HFF-Myc (cell line): Measurements from ENCODE around the gene LRG1.
"Not testable (repeated sequence)": the region's sequence is repeated elsewhere in the genome, so short reads cannot be mapped to it uniquely, and the experiment has no call there.

Experiments used
- DNase-seq: peaks from one replicate; pipeline ENCODE4 v3.0.0-alpha.2; 2011; ENCODE audit warnings: low read depth; ENCODE audit errors: extremely low read depth
- H3K4me3 ChIP-seq: replicated peaks from 2 replicates; pipeline ENCODE4 v1.5.1; 2011; ENCODE audit warnings: low read depth, mild to moderate bottlenecking, control low read depth, low read length
- CTCF ChIP-seq: IDR thresholded peaks from 2 replicates; pipeline ENCODE4 v1.5.1; 2012; ENCODE audit warnings: mild to moderate bottlenecking, low read depth, low read length, control low read depth; ENCODE audit errors: missing control alignments

The LRG1 gene

GRCh38 chr19:4533835-4534424, 5.9 kb downstream of the LRG1 start:
- no peak for DNase-seq
- TF ChIP-seq CTCF = no peak
- no peak overlapping the region for H3K4me3 ChIP-seq

GRCh38 chr19:4533334-4533733, 6.5 kb downstream of the LRG1 start:
- DNase-seq = no peak
- TF ChIP-seq CTCF = no peak

GRCh38 chr19:4531562-4532165, 8.2 kb downstream of the LRG1 start:
- no peak for TF ChIP-seq CTCF
- DNase-seq = no peak
- no peak overlapping the region for H3K4me3 ChIP-seq

More at GRCh38 chr19:4533334-4533733, 6.5 kb downstream of the LRG1 start:
- no peak overlapping the region for H3K4me3 ChIP-seq

GRCh38 chr19:4529924-4530522, 9.8 kb downstream of the LRG1 start:
- no peak for TF ChIP-seq CTCF
- DNase-seq = no peak
- no peak overlapping the region for H3K4me3 ChIP-seq

- TF ChIP-seq CTCF = no peak
- DNase-seq = no peak
- H3K4me3 ChIP-seq = no peak overlapping the region
These were observed 11.0 kb downstream of the LRG1 start for GRCh38 chr19:4528843-4529242.

GRCh38 chr19:4527377-4527776, 12.5 kb downstream of the LRG1 start:
- not testable (repeated sequence) for DNase-seq

GRCh38 chr19:4525563-4526002, 14.3 kb downstream of the LRG1 start:
- no peak for DNase-seq
- H3K4me3 ChIP-seq = no peak overlapping the region
- TF ChIP-seq CTCF = no peak

More at GRCh38 chr19:4527377-4527776, 12.5 kb downstream of the LRG1 start:
- not testable (repeated sequence) for H3K4me3 ChIP-seq
